Pancreas (tissue), 10 donors: ENCODE measurements around the gene IL22. TPM values are rescaled to one million over a fixed set of nuclear protein-coding genes. Genes with fewer than 3 reads are reported as not detected.

Experiments
- ATAC-seq, 4 donors: fragments of 200-7000 bp; cut with Tn5 transposase; one replicate each; pipeline versions ENCODE4 v1.8.0 to v1.9.1; 2020; ENCODE audit warnings: mild to moderate bottlenecking in 4 of 4, moderate library complexity in 4 of 4
- DNase-seq, 6 donors: peaks; one replicate each; pipeline ENCODE4 v3.0.0-alpha.2; 2020
- FAIRE-seq: peaks from 2 replicates; lab custom pipeline; 2012; peaks lifted over from hg19 to GRCh38; lab: Jason Lieb, UNC
- H3K27ac ChIP-seq, 4 donors: fragments of 200-600 bp; sonication (generic); 1 replicate in 3 of 4; 2 replicates in 1 of 4; pipeline versions ENCODE4 v1.5.0 to v1.8.0; 2020
- H3K27me3 ChIP-seq, 4 donors: fragments of 200-600 bp; one replicate each; pipeline ENCODE4 v1.8.0; 2021
- H3K36me3 ChIP-seq, 3 donors: fragments of 200-600 bp; sonication (generic) in 1 of 3; one replicate each; pipeline versions ENCODE4 v1.5.0 to v1.8.0; 2020 to 2021
- H3K4me1 ChIP-seq, 3 donors: fragments of 200-600 bp; one replicate each; pipeline ENCODE4 v1.8.0; 2021
- H3K4me3 ChIP-seq, 4 donors: fragments of 200-600 bp; sonication (generic) in 2 of 4; one replicate each; pipeline versions ENCODE4 v1.5.0 to v1.8.0; 2020 to 2021
- H3K9me3 ChIP-seq, 4 donors: fragments of 200-600 bp; one replicate each; pipeline ENCODE4 v1.8.0; 2021
- CTCF ChIP-seq, 4 donors: fragments of 200-600 bp; sonication (generic) in 3 of 4; IDR thresholded peaks; one replicate each; pipeline versions ENCODE4 v1.5.0 to v1.8.0; 2021; ENCODE audit warnings: antibody characterized with exemption in 4 of 4
- WGBS, 2 donors: extraction: QIAGEN DNeasy Blood & Tissue Kit; methylation state at CpG; one replicate each; pipeline ENCODE4 v1.1.7; 2013; 5-methylcytosine and 5-hydroxymethylcytosine counted together
- intact Hi-C, 3 donors: fragments of 100-400 bp; cut with DNase I; formaldehyde crosslinking; loops; one replicate each; pipeline versions ENCODE4 v1.11.1 to v1.14.2; 2022
- polyA plus RNA-seq, 2 donors: library from polyadenylated mRNA; stranded (reverse); fragments of 200-250 nt; gene quantifications; one replicate each; pipeline ENCODE4 v1.2.3, GENCODE V29; 2013
- total RNA-seq, 6 donors: library from RNA; stranded (reverse); fragmentation: NEBNext Ultra II Directional in 4 of 6; extraction: Animal tissue kit (Norgen Biotek cat#: 25700) in 4 of 6; gene quantifications; one replicate each; pipeline versions ENCODE4 v1.2.1 to v1.2.4, GENCODE V29; 2021 to 2023
- donor health status: healthy with polysubstance abuse.
- donor health status: DM: no; HTN: no; CAD: no; lungs with moderate emphysema.
- donor health status: DM: no; HTN: no; CAD: no.
- donor health status: control.
- donor health status: control.
- donor health status: Bipolar disorder and iron deficiency.
- donor health status: DM: yes; HTN: yes; CAD: no.
- donor health status: DM: no; HTN: no; CAD: no.
- donor health status: DM: no; HTN: no; CAD: no.
- donor health status: DM: yes; HTN: yes; CAD: no.

The IL22 gene
- total and polyA plus RNA-seq, 8 donors, result not detected

- Histone ChIP-seq H3K27me3 (no peaks in the 10 kb centered on the region), H3K36me3 (no peaks in the 10 kb centered on the region), H3K27ac (no peak overlapping the region), H3K4me3 (no peak overlapping the region), H3K4me1 (no peaks in the 10 kb centered on the region), H3K9me3 (no peaks in the 10 kb centered on the region)
- FAIRE-seq, result no peak
- no peak for ATAC-seq
- no peak for DNase-seq
- no peak for TF ChIP-seq CTCF (IDR thresholded peaks at IDR 0.05)
- 54 to 60% methylated on average over 3 of the region's 3 CpGs for WGBS, 2 donors
- intact Hi-C loops, result loop anchor here (5.0 to 10.0 kb wide), 3 partner anchors 83 to 93 kb away; no protein-coding TSS in a partner anchor
Observed at GRCh38 chr12:68224613-68225285, 28.7 kb downstream of the IL22 start.

- DNase-seq (peak; percentile 63 to 81 (median 70)), FAIRE-seq (peak; percentile 80), ATAC-seq (peak; percentile 99 to 100 (median 100))
- intact Hi-C loops, result loop anchor here (5.0 to 10.0 kb wide), 3 partner anchors 84 to 94 kb away; no protein-coding TSS in a partner anchor
- peak; percentile 65 to 76 (median 73) for TF ChIP-seq CTCF (IDR thresholded peaks at IDR 0.05)
- WGBS, 2 donors, result 2 to 3% methylated on average over 12 of the region's 12 CpGs
- no peaks in the 10 kb centered on the region for H3K9me3 ChIP-seq
- no peak overlapping the region for H3K4me3 ChIP-seq
- no peaks in the 10 kb centered on the region for H3K36me3 ChIP-seq
- H3K27me3 ChIP-seq, result peaks cover 0 to 4% (median under 1%) of the 10 kb centered on the region in 4 donors
- H3K27ac ChIP-seq, result no peak overlapping the region
- H3K4me1 ChIP-seq, result no peaks in the 10 kb centered on the region
Observed at GRCh38 chr12:68223067-68223747, 30.2 kb downstream of the IL22 start.

GRCh38 chr12:68222326-68222725 lies 31.1 kb downstream of the IL22 start:
- no peak overlapping the region for H3K4me3 ChIP-seq
- ATAC-seq, result peak; percentile 25 to 60 (median 52)
- no peak for TF ChIP-seq CTCF (IDR thresholded peaks at IDR 0.05)
- intact Hi-C loops, result loop anchor here (5.0 to 10.0 kb wide), 3 partner anchors 85 to 95 kb away; no protein-coding TSS in a partner anchor
- H3K9me3 ChIP-seq, result no peaks in the 10 kb centered on the region
- FAIRE-seq, result no peak
- DNase-seq, result no peak
- H3K4me1 ChIP-seq, result no peaks in the 10 kb centered on the region
- no peaks in the 10 kb centered on the region for H3K36me3 ChIP-seq
- H3K27ac ChIP-seq, result no peak overlapping the region
- WGBS, 2 donors, result 33 to 38% methylated on average over 6 of the region's 6 CpGs
- H3K27me3 ChIP-seq, result peaks cover 4 to 7% (median 5%) of the 10 kb centered on the region in 4 donors

- Histone ChIP-seq H3K4me3 (no peak overlapping the region), H3K27me3 (peaks cover 4 to 7% (median 5%) of the 10 kb centered on the region in 4 donors), H3K4me1 (no peaks in the 10 kb centered on the region), H3K27ac (no peak overlapping the region), H3K36me3 (no peaks in the 10 kb centered on the region), H3K9me3 (no peaks in the 10 kb centered on the region)
- ATAC-seq (no peak), DNase-seq (no peak), FAIRE-seq (no peak)
- no peak for TF ChIP-seq CTCF (IDR thresholded peaks at IDR 0.05)
- intact Hi-C loops, result loop anchor here (5.0 to 10.0 kb wide), 3 partner anchors 86 to 96 kb away; no protein-coding TSS in a partner anchor
- WGBS, 2 donors, result 55 to 61% methylated on average over 1 of the region's 1 CpG
Observed at GRCh38 chr12:68221497-68221896, 31.9 kb downstream of the IL22 start.
